Activated CD4-positive, alpha-beta memory T cell treated with anti-CD3 and anti-CD28 coated beads for 36 hours (primary cell): ENCODE measurements around the gene PDZD7. TPM values are rescaled to one million over a fixed set of nuclear protein-coding genes. Genes with fewer than 3 reads are reported as not detected.

Experiments
- CTCF ChIA-PET: fragments of 350-600 bp; sonication (Branson Sonifier 250); formaldehyde crosslinking; loops from one replicate; lab custom pipeline; 2021; ENCODE audit warnings: antibody characterized with exemption, inconsistent platforms; lab: Charles Lee
- POLR2A ChIA-PET: fragments of 350-600 bp; sonication (Branson Sonifier 250); formaldehyde crosslinking; loops from one replicate; lab custom pipeline; 2021; ENCODE audit warnings: antibody characterized with exemption; lab: Charles Lee
- DNase-seq: peaks from one replicate; pipeline ENCODE4 v3.0.0-alpha.2; 2020
- H3K27ac Mint-ChIP-seq: one replicate; pipeline ENCODE4 v1.8.0; 2021; ENCODE audit warnings: mixed read lengths
- H3K27me3 Mint-ChIP-seq: one replicate; pipeline ENCODE4 v1.8.0; 2021; ENCODE audit warnings: mixed read lengths
- H3K36me3 Mint-ChIP-seq: one replicate; pipeline ENCODE4 v1.8.0; 2021; ENCODE audit warnings: mixed read lengths
- H3K4me1 Mint-ChIP-seq: one replicate; pipeline ENCODE4 v1.8.0; 2021; ENCODE audit warnings: low read depth, mixed read lengths
- H3K4me3 Mint-ChIP-seq: one replicate; pipeline ENCODE4 v1.8.0; 2021; ENCODE audit warnings: mild to moderate bottlenecking, mixed read lengths
- H3K9me3 Mint-ChIP-seq: one replicate; pipeline ENCODE4 v1.8.0; 2021; ENCODE audit warnings: mixed read lengths
- intact Hi-C: fragments of 100-400 bp; cut with micrococcal nuclease; formaldehyde crosslinking; loops from one replicate; pipeline ENCODE4 v1.15.1; 2023
- total RNA-seq, 2 experiments: library from RNA; stranded (reverse); gene quantifications; one replicate each; pipeline ENCODE4 v1.2.3, GENCODE V29; 2021

The PDZD7 gene
- total RNA-seq, 2 experiments from 2014 or later, result 0.31 to 0.93 TPM

DNA sequence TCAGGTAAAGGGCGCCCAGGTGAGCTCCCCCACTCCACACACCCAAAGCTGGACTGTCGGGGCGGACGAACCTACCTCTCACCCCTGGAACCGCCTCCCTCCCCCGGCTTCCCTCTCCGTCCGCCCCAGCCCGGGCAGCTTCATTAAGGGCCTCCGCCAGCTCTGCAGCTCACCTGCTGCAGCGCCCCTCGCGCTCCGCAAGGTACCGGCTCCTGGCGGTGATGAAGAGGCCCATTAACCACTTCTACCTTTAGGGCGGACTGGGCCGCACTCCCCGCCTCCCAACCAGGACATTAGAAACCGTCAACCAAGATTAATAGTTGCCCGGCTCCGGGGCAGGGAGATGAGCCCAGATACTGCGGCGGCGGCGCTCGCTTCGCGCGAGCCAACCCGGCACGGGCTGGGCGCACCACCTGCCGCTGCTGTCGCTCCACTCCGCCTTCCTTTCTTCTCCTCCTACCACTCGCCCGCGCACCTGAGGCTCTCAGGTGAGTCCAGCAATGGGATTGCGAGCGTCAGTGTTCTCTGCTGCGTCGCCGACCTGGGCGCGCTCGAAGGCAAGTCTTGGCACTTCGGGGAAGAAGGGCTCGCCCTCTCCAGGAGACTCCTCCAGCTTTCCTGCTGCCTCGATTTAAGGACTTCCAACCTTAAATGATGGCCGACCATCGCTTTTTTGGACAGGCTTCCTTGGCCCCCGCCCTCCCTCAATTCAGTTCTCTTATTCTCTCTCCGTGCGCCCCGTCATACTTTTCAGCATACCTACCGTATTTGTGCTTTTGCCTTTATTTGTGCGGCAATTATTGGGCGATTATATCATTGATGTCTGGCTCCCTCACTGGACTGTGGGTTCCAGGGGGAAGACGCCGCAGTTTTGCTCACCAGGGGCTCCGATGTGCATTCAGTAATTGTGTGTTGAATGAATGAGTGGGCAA, 17.3 kb upstream of the PDZD7 start:
- H3K27me3 Mint-ChIP-seq, result peaks cover 47% of the 10 kb centered on the region

GRCh38 chr10:101047268-101047667, 16.3 kb upstream of the PDZD7 start:
- intact Hi-C loops, result loop anchor here (5.0 kb wide), 1 partner anchor 180 kb away; the partner anchor contains the start of gene LBX1
- ChIA-PET POLR2A (no interaction called here), CTCF (interaction anchor here (0.6 to 28.4 kb wide), 3 partner anchors 8 to 1518 kb away, joined by 3 to 559 read pairs (median 5); partner anchors contain the start of gene KAZALD1)
- H3K4me3 Mint-ChIP-seq, result no peak overlapping the region
- H3K9me3 Mint-ChIP-seq, result no peaks in the 10 kb centered on the region
- H3K27me3 Mint-ChIP-seq, result peaks cover 47% of the 10 kb centered on the region
- H3K36me3 Mint-ChIP-seq, result no peaks in the 10 kb centered on the region
- H3K27ac Mint-ChIP-seq, result no peak overlapping the region
- H3K4me1 Mint-ChIP-seq, result peaks cover 28% of the 10 kb centered on the region
- no peak for DNase-seq

More for the DNA sequence above, 17.3 kb upstream of the PDZD7 start:
- CTCF ChIA-PET, result interaction anchor here (0.6 to 28.4 kb wide), 3 partner anchors 8 to 1519 kb away, joined by 3 to 559 read pairs (median 56); partner anchors contain the start of gene KAZALD1
- intact Hi-C loops, result loop anchor here (5.0 kb wide), 1 partner anchor 179 kb away; the partner anchor contains the start of gene LBX1
- H3K36me3 Mint-ChIP-seq, result no peaks in the 10 kb centered on the region
- POLR2A ChIA-PET, result no interaction called here
- no peak overlapping the region for H3K27ac Mint-ChIP-seq
- DNase-seq, result no peak
- H3K4me3 Mint-ChIP-seq, result no peak overlapping the region
- no peaks in the 10 kb centered on the region for H3K9me3 Mint-ChIP-seq
- peaks cover 19% of the 10 kb centered on the region for H3K4me1 Mint-ChIP-seq

GRCh38 chr10:101046332-101047238, 15.7 kb upstream of the PDZD7 start:
- Mint-ChIP-seq H3K4me3 (no peak overlapping the region), H3K27me3 (peaks cover 47% of the 10 kb centered on the region), H3K27ac (no peak overlapping the region), H3K9me3 (no peaks in the 10 kb centered on the region), H3K4me1 (peaks cover 35% of the 10 kb centered on the region), H3K36me3 (no peaks in the 10 kb centered on the region)
- ChIA-PET CTCF (interaction anchor here (0.6 to 28.4 kb wide), 6 partner anchors 8 to 48 kb away, joined by 3 to 559 read pairs (median 3); partner anchors contain the start of gene KAZALD1), POLR2A (interaction anchor here (1.3 kb wide), 1 partner anchor 16 kb away, joined by 3 read pairs; the partner anchor contains the start of gene KAZALD1)
- intact Hi-C loops, result loop anchor here (5.0 kb wide), 1 partner anchor 181 kb away; the partner anchor contains the start of gene LBX1
- no peak for DNase-seq

DNA sequence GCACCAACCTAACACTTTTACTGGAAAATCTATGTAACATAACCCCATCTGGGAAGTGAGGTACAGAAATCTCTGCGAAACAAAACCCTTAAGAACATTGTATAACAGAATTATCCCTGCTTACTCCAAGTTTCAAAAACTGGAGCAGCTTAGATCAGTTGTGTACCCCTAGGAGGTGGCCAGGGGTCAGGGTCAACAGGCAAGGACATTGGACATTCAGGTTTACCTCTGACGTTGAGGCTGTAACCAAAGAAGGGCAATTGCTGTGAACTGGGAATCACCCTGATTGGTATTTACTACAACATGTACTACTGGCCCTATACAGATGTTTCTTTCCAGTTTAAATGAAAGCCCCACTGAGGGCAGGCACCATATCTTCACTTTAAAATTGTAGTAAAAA, 13.2 kb upstream of the PDZD7 start:
- Mint-ChIP-seq H3K4me1 (peaks cover 24% of the 10 kb centered on the region), H3K4me3 (no peak overlapping the region), H3K9me3 (no peaks in the 10 kb centered on the region), H3K36me3 (peaks cover 1% of the 10 kb centered on the region), H3K27me3 (peaks cover 30% of the 10 kb centered on the region), H3K27ac (no peak overlapping the region)
- intact Hi-C loops, result loop anchor here (5.0 kb wide), 1 partner anchor 98 kb away; no protein-coding TSS in a partner anchor
- DNase-seq, result no peak
- POLR2A ChIA-PET, result interaction anchor here (1.1 kb wide), 1 partner anchor 20 kb away, joined by 3 read pairs; no protein-coding TSS in a partner anchor
- CTCF ChIA-PET, result interaction anchor here (0.9 to 28.4 kb wide), 8 partner anchors 11 to 98 kb away, joined by 3 to 559 read pairs (median 10); partner anchors contain the start of genes KAZALD1, PDZD7 and SFXN3

DNA sequence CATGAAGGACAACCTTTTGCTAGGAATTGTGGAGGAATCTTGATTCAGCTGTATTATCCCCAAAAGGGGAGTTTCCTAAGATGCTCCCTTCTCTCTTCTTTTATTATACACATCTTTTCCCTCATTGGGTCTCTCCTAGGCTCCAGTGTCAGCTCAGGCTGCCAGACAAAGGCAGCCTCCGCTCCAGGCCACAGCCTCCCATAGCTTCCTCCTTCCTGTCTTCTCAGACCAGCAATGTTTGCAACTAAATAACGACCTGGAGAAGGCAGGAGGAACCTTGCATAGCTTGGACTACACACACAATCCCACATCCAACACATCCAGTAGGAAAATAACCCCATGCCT, 12.4 kb upstream of the PDZD7 start:
- H3K36me3 Mint-ChIP-seq, result peaks cover 1% of the 10 kb centered on the region
- ChIA-PET CTCF (interaction anchor here (0.8 to 28.4 kb wide), 18 partner anchors 8 to 559 kb away, joined by 3 to 559 read pairs (median 7); partner anchors contain the start of genes KAZALD1, LZTS2, PDZD7 and SFXN3), POLR2A (interaction anchor here (1.0 to 2.7 kb wide), 4 partner anchors 12 to 99 kb away, joined by 3 to 14 read pairs (median 4); partner anchors contain the start of genes PDZD7 and SFXN3)
- no peak overlapping the region for H3K27ac Mint-ChIP-seq
- H3K4me3 Mint-ChIP-seq, result peak overlapping the region; percentile 96
- intact Hi-C loops, result loop anchor here (5.0 kb wide), 1 partner anchor 99 kb away; no protein-coding TSS in a partner anchor
- DNase-seq, result no peak
- H3K9me3 Mint-ChIP-seq, result no peaks in the 10 kb centered on the region
- peaks cover 22% of the 10 kb centered on the region for H3K27me3 Mint-ChIP-seq
- peaks cover 22% of the 10 kb centered on the region for H3K4me1 Mint-ChIP-seq

DNA sequence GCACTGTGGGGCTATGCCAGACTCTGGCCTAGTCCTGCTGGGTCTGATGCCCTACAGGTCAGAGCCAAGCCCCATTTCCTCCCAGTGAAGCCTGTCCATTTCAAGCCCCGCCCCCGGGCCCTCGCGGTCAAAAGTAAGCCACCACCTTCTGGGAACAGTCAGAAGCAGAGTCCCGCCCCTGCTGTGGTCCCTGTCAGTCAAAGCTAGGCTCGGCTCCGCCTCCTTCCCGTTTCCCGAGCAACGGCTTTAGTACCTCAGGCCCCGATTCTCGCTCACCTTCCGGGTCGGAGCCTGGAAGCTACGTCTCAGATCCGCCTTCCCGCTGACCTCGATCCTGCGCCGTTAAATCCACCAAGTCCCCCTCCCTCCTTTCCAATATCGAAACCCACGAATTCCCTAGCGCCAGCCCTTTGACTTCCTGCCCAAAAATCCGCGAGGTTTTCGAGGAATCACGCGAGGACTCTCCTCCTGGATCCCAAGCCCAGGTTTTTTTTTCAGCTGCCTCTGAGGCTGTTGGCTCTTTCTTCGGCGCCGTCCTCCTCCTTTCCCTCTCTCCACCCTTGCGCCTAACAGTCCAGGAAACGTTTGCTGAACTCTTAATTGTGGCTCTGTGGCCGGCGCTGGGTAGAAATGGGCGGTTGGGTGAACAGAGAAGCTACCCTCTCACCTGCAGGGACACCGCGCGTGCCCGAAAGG, 11.9 kb upstream of the PDZD7 start:
- H3K4me3 Mint-ChIP-seq, result peak overlapping the region; percentile 96
- DNase-seq, result peak; percentile 96
- POLR2A ChIA-PET, result interaction anchor here (1.0 to 2.7 kb wide), 4 partner anchors 12 to 99 kb away, joined by 3 to 14 read pairs (median 4); partner anchors contain the start of genes PDZD7 and SFXN3
- intact Hi-C loops, result loop anchor here (1.0 to 5.0 kb wide), 3 partner anchors 11 to 99 kb away; no protein-coding TSS in a partner anchor
- peak overlapping the region; percentile 89 for H3K27ac Mint-ChIP-seq
- no peaks in the 10 kb centered on the region for H3K9me3 Mint-ChIP-seq
- CTCF ChIA-PET, result interaction anchor here (0.8 to 28.4 kb wide), 17 partner anchors 8 to 560 kb away, joined by 3 to 559 read pairs (median 9); partner anchors contain the start of genes KAZALD1, LZTS2, PDZD7 and SFXN3
- H3K4me1 Mint-ChIP-seq, result peaks cover 21% of the 10 kb centered on the region
- peaks cover 18% of the 10 kb centered on the region for H3K27me3 Mint-ChIP-seq
- H3K36me3 Mint-ChIP-seq, result peaks cover 1% of the 10 kb centered on the region

GRCh38 chr10:101042118-101042517, 11.2 kb upstream of the PDZD7 start:
- intact Hi-C loops, result loop anchor here (1.0 to 5.0 kb wide), 3 partner anchors 10 to 100 kb away; no protein-coding TSS in a partner anchor
- no peak for DNase-seq
- peaks cover 21% of the 10 kb centered on the region for H3K4me1 Mint-ChIP-seq
- H3K27me3 Mint-ChIP-seq, result peaks cover 11% of the 10 kb centered on the region
- H3K9me3 Mint-ChIP-seq, result no peaks in the 10 kb centered on the region
- ChIA-PET CTCF (interaction anchor here (0.8 to 28.4 kb wide), 19 partner anchors 9 to 560 kb away, joined by 3 to 559 read pairs (median 9); partner anchors contain the start of genes KAZALD1, PDZD7 and SFXN3), POLR2A (interaction anchor here (2.7 kb wide), 1 partner anchor 11 kb away, joined by 14 read pairs; the partner anchor contains the start of genes PDZD7 and SFXN3)
- H3K36me3 Mint-ChIP-seq, result peaks cover 3% of the 10 kb centered on the region
- peak overlapping the region; percentile 89 for H3K27ac Mint-ChIP-seq
- H3K4me3 Mint-ChIP-seq, result peak overlapping the region; percentile 96

DNA sequence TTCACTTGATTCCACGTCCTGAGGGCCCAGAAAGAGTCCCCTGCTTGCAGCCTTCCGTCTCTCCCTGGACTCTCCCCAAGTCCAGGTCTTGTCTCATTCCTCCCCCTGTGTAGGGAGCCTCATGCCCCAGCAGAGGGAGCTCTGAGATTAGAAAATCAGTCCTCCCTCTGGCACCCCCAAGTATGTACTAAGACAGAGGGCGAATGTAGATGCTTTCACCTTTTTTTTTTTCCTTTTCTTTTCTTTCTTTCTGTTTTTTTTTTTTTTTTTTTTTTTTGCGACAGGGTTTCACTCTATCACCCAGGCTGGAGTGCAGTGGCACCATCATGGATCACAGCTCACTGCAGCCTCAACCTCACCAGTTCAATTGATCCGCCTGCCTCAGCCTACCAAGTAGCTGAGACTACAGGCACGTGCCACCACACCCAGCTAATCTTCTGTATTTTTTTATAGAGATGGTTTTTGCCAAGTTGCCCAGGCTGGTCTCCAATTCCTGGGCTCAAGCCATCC, 10.4 kb upstream of the PDZD7 start:
- Mint-ChIP-seq H3K4me1 (peaks cover 21% of the 10 kb centered on the region), H3K4me3 (no peak overlapping the region), H3K27ac (no peak overlapping the region), H3K36me3 (peaks cover 3% of the 10 kb centered on the region), H3K27me3 (peaks cover 3% of the 10 kb centered on the region), H3K9me3 (no peaks in the 10 kb centered on the region)
- ChIA-PET CTCF (interaction anchor here (0.6 to 28.4 kb wide), 22 partner anchors 10 to 559 kb away, joined by 3 to 559 read pairs (median 4); partner anchors contain the start of genes KAZALD1, PDZD7 and SFXN3), POLR2A (interaction anchor here (2.7 kb wide), 1 partner anchor 10 kb away, joined by 14 read pairs; the partner anchor contains the start of genes PDZD7 and SFXN3)
- peak; percentile 82 for DNase-seq
- intact Hi-C loops, result loop anchor here (1.0 to 5.0 kb wide), 2 partner anchors 26 to 101 kb away; no protein-coding TSS in a partner anchor

DNA sequence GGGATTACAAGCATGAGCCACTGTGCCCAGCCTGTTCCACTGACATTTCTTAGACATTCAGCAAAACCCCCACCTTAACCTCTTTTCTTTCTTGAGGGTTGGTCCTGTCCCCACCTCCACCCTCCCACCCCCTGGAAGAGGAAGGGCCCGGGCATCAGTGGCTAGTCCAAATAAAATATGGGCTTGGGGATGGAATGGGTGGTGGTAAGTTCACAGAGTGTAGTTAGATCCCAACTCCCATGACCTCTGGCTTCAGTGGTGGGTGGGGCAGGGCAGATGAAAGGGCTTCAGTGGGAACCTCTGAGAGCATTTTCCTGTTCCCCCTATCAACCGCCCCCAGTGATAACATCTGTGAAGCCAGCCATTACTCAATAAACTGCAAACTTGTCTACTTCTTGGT, 9.9 kb upstream of the PDZD7 start:
- Mint-ChIP-seq H3K9me3 (no peaks in the 10 kb centered on the region), H3K27ac (no peak overlapping the region), H3K4me1 (peaks cover 21% of the 10 kb centered on the region), H3K4me3 (no peak overlapping the region), H3K36me3 (peaks cover 3% of the 10 kb centered on the region), H3K27me3 (no peaks in the 10 kb centered on the region)
- DNase-seq, result no peak
- ChIA-PET POLR2A (no interaction called here), CTCF (interaction anchor here (0.7 to 28.4 kb wide), 13 partner anchors 9 to 558 kb away, joined by 3 to 559 read pairs (median 5); partner anchors contain the start of genes KAZALD1, PDZD7 and SFXN3)
- intact Hi-C loops, result loop anchor here (1.0 to 5.0 kb wide), 2 partner anchors 26 to 101 kb away; no protein-coding TSS in a partner anchor
